ENCODE results near the gene BAIAP2.
"Not testable (repeated sequence)": the region's sequence is repeated elsewhere in the genome, so short reads cannot be mapped to it uniquely, and the experiment has no call there.

The BAIAP2 gene

DNA sequence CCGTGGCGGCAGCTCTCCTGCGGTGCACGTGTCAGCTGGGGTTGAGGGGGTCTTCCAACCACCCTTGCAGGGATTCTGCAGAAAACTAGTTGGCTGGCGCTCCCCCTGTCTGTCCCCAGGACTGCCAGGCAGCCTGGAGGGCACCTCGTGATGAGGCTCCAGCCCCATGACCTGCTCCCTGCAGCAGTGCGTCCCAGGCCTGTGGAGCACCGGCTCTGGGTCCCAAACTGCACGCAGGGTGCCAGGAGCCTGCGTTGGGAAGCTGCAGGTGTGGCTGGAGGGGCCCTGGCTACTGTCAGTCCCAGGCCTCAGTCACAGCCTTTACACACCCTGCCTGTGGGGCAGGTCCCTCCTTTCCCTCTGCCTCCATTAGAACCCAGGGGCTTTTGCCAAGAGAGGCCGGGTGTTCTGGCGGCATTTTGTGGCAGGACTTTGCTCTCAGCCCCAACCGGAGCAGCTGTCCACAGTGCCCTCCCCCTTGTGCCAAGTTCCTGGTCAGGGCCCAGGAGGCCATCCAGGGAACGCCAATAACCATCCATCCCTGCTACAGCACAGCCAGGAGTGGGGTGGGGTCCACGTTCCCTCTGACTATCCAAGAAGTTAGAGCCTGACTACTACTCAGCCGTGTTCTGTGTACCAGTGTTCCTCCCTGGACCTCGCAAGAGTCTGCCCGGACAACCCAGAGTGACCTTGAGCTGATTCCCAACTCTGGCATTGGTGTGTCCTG lies 34.2 kb upstream of the BAIAP2 start:
- in situ Hi-C loops (cut with MboI; ENCODE audit: low sequenced_read_pairs), result no loop called here

DNA sequence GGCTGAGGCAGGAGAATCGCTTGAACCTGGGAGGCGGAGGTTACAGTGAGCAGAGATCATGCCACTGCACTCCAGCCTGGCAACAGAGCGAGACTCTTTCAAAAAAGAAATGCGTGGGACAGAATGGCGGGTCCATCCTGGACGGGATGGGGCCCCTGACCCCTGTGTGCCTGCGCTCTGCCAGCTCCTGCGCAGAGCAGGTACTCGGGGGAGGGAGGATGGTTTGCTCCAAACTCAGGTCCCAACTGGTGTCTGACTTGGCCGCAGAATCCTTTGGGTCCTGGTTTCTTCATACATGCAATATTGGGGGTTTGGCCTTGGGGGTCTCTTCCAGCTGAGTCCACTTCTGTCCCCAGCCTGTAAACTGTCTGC lies 33.0 kb upstream of the BAIAP2 start:
- in situ Hi-C loops (cut with MboI; ENCODE audit: low sequenced_read_pairs), result no loop called here

DNA sequence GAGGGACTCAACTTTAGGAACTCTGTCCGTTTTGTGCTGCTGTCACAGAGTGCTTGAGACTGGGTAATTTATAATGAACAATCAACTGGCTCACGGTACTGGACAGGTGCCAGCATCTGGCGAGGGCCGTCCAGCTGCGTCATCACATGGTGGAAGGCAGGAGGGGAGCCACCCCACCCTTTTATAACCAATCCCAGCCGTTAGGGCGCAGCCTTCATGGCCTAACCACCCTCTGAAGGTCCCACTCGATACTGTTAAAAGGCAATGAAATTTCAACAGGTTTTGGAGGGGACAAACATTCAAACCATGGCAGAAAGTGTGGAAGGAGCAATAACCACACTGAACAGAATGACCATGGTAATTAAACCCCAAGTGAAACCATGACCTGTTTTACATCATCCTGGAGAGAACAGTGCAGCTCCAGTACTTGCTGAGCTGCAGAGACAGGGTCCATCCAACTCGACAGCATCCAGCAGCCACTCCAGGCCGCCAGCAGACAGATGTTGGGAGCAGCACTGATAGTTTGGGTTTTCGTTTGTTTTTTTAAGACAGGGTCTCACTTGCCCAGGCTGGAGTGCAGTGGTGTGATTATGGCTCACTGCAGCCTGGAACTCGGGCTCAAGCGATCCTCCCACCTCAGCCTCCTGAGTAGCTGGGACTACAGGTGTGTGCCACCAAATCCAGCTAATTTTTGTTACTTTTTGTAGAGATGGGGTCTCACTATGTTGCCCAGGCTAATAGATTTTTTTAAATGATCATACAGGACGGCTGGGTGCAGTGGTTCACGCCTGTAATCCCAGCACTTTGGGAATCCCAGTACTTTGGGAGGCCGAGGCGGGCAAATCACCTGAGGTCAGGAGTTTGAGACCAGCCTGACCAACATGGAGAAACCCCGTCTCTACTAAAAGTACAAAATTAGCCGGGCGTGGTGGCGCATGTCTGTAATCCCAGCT lies 32.3 kb upstream of the BAIAP2 start:
- in situ Hi-C loops (cut with MboI; ENCODE audit: low sequenced_read_pairs), result no loop called here

DNA sequence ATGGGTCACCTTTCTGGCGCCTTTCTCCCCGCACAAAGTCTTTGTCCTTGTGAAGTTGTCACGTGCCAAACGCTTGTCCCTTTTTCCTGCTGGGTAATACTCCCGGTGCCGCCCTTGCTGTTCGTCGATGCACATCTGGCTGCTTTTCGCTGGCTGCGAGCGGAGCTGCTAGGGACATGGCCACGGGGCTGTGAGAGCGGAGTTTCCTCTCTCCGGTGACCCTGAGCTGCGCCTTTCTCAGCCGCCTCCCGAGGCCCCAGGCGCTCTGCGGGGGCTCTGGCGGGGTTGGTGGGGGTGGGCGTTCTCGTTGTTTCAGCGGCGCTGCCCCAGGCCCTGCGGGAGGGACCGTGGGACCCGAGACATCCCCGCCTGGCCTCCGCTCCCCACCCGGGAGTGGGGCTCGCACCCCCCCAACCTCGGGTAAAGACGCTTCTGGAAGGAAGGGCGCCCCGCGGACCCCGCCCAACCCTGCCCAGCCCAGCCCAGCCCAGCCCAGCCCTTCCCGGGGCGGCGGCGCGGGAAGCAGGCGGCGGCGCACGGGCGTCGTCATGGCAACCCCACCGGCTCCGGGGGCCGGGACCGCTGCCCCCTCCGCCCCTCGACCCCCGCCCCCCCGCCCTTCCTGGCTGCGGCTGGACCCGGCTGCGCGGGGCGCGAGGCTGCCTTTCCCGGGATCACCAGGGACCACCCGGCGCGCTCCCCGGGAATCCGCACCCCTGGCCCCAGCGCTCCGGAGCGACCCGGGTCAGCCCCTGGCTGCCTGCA lies 31.1 kb upstream of the BAIAP2 start:
- in situ Hi-C loops (cut with MboI; ENCODE audit: low sequenced_read_pairs), result no loop called here

DNA sequence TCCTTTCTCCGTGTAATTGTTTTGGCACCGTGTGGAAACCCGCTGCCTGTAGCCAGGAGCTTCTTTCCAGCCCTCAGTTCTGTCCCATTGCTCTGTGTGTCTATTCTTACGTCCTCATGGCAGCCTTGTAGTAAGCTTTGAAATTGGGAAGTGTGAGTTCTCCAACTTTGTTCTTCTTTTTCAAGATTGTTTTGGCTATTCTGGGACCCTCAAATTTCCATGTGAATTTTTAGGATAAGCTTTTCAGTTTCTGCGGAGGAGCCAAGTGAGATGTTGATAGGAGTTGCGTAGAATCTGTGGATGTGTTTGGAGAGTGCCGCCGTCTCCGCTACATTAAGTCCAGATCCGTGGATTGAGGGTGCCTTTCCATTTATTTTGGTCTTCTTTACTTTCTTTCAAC lies 28.1 kb upstream of the BAIAP2 start:
- in situ Hi-C loops (cut with MboI; ENCODE audit: low sequenced_read_pairs), result no loop called here

DNA sequence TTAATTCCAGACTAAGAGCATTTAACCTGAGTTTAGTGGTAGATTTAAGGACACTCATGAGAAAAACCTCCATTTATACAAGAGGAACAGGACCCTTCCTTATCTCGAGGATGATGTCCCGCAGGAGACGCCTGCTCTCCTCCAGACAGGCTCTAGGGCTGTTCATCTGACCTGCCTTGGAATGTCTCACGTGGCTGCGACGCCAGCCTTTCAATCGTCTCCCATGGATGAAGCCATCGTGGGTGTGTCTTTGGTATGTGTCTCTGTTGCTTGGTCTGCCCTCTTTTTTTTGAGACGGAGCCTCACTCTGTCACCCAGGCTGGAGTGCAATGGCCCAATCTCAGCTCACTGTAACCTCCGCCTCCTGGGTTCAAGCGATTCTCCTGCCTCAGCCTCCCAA lies 26.8 kb upstream of the BAIAP2 start:
- in situ Hi-C loops (cut with MboI; ENCODE audit: low sequenced_read_pairs), result no loop called here

DNA sequence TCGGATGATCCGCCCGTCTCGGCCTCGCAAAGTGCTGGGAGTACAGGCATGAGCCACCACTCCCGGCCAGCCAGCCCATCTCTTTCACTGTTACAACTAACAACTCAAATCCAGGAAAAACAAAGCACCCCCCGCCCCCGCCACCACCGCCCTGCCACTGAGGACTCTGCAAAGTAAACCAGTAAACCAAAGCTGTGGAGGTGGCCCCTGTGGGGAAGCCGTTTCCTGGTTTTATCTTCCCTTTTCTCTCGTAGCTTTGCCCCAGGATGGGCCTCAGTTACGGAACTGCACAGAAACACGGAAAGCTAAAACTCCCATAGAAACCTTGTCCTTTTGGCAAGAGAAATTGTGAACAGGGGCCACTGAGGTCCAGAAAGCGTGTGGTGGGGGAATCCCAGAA lies 25.8 kb upstream of the BAIAP2 start:
- in situ Hi-C loops (cut with MboI; ENCODE audit: low sequenced_read_pairs), result no loop called here

DNA sequence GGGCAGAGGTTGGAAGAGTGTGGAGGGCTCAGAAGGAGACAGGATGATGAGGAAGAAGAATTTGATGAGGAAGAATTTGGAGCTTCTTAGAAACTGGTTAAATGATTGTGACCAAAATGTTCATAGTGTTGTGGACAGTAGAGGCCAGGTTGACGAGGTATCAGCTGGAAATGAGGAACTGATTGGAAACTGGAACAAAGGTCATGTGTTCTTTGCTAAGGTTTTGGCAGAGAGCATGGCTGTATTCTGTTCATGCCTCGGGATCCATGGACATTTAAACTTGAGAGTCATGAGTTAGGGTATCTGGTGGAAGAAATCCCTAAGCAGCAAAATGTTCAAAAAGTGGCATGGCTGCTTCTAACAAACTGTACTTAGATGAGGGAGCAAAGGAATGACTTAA lies 24.0 kb upstream of the BAIAP2 start:
- in situ Hi-C loops (cut with MboI; ENCODE audit: low sequenced_read_pairs), result no loop called here

DNA sequence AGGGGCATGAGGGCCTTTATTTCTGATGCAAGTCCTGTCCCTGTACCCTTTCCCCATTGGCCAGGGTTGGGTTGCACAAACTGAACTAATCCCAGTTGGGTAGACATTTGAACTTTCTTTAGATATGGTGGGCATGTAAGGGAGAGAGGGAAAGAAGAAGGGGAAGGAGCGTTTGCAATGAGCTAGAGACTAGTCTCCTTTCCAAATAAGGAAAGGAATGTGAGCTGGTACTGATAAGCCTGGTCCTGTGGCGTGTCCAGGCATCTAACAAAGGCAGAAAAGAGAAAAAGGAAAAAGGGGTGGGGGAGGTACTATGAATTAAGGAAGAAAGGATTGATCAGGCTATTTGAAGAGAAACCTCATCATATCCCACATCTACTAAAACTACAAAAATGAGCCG lies 23.0 kb upstream of the BAIAP2 start:
- in situ Hi-C loops (cut with MboI; ENCODE audit: low sequenced_read_pairs), result no loop called here

DNA sequence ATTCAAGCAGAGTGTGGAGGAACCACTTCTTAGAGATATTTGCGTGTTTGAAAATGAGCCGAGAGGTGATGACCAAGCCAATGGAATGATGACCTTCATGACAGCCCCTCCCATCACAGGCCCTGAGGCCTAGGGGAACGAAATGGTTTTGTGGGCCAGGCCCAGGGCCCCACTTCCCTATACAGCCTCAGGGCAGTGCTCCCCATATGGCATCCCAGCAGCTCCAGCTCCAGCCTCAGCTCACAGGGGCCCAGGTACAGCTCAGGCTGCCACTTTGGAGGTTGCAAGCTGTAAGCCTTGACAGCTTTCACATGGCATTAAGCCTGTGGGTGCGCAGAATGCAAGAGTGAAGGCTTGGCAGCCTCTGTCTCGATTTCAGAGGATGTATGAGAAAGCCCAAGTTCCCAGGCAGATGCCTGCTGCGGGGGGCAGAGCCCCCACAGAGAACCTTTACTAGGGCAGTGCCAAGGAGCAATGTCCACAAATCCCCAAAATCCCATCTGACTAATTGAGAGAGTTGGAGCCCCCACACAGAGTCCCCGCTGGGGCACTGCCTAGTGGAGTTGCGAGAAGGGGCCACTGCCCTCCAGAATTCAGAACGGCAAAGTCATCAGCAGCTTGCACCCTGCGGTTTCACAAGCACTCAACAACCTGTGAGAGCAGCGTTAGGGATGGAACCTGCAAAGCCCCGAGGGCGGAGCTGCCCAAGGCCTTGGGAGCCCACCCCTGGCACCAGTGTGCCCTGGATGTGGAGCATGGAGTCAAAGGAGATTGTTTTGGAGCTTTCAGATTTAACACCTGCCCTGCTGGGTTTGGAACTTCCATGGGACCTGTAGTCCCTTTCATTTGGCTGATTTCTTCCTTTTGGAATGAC lies 22.1 kb upstream of the BAIAP2 start:
- in situ Hi-C loops (cut with MboI; ENCODE audit: low sequenced_read_pairs), result no loop called here

DNA sequence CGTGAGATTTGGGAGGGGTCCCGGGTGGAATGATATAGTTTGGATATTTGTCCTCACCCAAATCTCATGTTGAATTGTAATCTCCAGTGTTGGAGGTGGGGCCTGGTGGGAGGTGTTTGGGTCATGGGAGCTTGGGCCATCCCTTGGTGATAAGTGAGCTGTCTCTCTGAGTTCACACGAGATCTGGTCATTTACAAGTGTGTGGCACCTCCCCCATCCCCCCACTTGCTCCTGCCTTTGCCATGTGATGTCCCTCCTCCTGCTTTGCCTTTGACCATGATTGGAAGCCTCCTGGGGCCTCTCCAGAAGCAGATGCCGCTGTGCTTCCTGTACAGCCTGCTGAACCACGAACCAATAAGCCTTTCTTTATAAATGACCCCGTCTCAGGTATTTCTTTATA lies 21.3 kb upstream of the BAIAP2 start:
- in situ Hi-C loops (cut with MboI; ENCODE audit: low sequenced_read_pairs), result no loop called here

DNA sequence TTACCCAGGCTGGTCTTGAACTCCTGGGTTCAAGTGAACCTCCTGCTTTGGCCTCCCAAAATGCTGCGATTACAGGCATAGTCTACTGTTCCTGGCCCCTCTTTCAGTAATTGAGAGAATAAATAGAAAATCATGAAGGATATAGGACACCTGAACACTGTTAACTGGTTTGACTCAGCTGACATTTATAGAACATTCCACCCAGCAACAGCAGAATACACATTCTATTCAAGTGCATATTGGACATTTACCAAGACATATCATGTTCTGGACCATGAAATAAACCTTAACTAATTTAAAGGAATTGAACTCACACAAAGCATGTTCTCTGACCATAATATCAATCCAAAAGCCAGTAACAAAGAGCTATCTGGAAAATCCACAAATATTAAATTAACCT lies 19.8 kb upstream of the BAIAP2 start:
- in situ Hi-C loops (cut with MboI; ENCODE audit: low sequenced_read_pairs), result no loop called here

DNA sequence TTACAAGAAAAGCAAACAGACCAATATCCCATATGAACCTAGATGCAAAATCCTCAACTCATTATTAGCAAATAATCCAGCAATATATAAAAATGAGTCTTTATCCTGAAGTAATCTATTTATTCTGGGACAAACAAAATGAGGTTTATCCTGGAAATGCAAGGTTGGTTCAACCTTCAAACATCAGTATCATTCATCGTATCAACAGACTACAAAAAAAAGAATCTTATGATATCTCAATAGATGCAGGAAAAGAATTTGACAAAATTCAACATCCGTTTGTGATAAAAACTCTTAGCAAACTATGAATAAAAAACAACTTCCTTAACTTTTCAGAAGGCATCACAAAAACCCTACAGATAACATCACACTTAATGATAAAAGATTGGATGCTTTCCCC lies 18.4 kb upstream of the BAIAP2 start:
- in situ Hi-C loops (cut with MboI; ENCODE audit: low sequenced_read_pairs), result no loop called here

DNA sequence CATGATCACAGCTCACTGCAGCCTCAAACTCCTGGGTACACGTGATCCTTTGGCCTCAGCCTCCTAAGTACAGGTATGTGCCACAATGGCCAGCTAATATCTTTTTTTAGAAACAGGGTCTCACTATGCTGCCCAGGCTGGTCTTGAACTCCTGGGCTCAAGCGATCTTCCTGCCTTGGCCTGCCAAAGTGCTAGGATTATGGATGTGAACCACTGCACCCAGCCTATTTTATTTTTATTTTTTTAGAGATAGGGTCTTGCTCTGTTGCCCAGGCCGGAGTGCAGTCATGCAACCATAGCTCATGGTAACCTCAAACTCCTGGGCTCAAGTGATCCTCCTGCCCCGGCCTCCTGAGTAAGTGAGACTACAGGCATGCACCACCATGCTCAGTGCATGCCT lies 17.6 kb upstream of the BAIAP2 start:
- in situ Hi-C loops (cut with MboI; ENCODE audit: low sequenced_read_pairs), result not testable (repeated sequence)

DNA sequence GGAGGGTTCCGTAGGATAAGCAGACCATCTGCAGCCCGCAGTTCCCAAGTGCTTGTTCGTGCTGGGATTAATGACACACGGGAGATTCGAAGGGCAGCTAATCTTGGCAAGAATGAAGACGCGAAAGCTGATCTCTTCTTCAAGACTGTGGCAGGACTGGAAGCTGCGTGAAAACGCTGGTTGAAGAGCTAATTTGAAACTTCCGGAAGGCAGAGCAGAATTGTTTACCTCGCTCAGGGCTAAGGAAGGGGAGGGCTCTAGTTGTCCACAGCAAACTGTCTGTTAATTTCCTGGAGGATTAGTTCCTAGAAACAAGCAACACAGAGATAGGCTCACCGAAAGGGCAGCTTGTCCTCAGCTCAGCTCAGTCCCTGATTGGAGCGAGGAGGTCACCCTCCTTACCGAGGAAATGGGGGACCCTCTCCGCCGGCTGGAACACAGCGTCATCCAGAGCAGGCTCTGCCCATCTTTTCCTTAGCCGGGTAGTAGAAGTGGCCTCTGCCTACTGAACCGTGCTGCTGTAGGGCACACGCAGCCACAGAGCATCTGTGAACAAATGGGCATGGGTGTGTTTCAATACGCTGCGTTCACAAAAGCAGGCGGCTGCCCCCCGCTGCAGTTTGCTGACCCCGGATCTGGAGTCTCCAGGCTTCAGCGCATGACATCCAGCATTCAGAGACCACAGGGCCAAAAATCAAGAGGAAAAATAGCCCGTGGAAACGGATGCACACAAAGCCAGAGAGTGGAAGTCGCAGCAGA lies 16.7 kb upstream of the BAIAP2 start:
- in situ Hi-C loops (cut with MboI; ENCODE audit: low sequenced_read_pairs), result no loop called here

DNA sequence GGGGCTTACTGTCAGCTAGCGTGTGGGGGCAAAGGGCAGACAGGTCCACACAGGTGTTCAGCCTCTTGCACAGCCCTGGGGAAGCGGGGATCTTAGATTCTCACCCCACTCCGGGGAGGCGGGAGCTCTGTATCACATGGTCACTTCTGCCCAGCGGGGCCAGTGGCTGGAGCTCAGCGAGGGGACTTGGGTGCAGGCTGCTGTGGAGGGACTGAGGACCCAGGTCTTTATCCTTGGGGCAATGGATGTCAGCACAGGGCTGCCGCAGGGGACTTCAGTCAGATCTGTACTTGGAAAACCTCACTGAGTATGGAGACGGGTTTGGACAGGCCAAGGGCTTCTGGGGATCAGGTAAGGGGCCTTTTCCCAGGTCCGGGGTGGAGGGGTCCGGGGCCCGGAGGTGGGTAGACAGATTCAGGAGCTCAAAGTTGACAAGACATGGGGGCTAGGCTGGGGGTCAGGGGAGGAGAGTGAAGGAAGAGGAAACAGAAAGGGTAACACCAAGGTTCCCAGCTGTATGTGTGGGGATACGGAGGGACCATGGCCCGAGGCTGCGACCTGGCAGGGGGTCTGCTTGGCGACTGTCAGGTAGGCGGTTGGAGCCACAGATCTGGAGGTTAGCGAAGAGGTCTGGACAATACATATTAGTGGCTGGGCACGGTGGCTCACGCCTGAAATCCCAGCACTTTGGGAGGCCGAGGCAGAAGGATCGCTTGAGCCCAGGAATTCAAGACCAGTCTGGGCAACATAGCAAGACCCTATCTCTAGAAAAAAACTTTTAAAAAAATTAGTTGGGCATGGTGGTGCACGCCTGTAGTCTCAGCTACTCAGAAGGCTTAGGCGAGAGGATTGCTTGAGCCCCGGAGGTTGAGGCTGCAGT lies 15.1 kb upstream of the BAIAP2 start:
- in situ Hi-C loops (cut with MboI; ENCODE audit: low sequenced_read_pairs), result no loop called here

DNA sequence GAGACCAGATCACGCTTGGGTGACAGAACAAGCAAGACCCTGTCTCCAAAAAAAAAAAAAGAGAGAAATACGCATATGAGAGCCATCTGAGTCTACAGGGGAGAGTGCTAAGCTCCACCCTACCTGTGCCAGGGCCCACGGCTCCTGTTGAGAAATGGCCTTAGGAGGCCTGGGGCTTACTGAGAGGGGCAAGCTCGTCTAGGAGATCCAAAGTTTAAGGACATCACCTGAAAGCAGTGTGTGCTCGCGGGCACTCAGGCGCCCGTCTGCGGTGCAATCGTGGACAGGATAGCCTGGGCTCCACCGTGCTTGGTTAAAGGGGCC lies 14.5 kb upstream of the BAIAP2 start:
- in situ Hi-C loops (cut with MboI; ENCODE audit: low sequenced_read_pairs), result no loop called here

DNA sequence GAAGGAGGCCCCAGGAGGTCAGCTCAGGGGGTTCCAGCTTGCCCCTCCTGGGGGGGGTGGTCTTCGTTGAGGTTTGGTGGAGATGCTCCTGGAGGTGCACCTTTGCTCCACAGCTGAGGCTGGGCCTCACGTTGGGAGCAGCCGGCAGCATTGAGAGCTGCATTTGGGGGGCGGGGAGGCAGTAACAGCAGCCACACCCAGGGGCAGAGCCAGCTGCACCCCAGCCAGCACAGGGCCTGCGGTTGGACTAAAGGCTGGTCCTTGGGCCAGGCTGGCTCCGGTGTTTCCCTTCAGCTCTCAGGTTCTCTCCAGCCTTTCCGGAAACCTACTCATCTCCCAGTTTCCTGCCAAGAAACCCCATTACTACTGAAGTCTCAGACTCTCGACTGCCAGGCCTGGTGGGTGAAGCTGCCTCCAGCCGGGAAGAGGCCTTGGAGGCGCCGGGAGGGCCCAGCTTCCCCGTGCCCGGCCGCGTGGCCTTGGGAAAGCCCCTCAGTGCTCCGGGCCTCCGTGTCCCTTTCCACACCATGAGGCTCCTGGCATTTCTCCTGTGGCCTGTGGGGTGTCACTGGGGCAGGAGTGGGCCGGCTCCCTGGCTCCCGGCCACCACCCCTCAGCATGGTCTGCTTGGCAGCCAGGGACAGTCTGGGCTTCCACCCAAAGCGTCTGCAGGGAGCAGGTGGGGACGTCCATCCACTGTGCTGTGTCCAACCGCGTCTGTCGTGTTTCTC lies 14.0 kb upstream of the BAIAP2 start:
- in situ Hi-C loops (cut with MboI; ENCODE audit: low sequenced_read_pairs), result no loop called here
